Measurements from ENCODE around the gene MRTFA. TPM values are rescaled to one million over a fixed set of nuclear protein-coding genes. Genes with fewer than 3 reads are reported as not detected.
A peak's percentile ranks its signal among the peaks of the same experiment; 100 is the strongest.

The MRTFA gene
- total RNA-seq, 1 donor, result 44.9 TPM

- no peak overlapping the region for H3K4me3 ChIP-seq (ENCODE audit: low read depth, low read length)
- no peak for TF ChIP-seq CTCF (IDR thresholded peaks at IDR 0.05; ENCODE audit: insufficient read depth, low read depth, low read length)
- no peak for DNase-seq (ENCODE audit: low read depth)
Measured at GRCh38 chr22:40518840-40519239, 117.7 kb downstream of the MRTFA start.

GRCh38 chr22:40517631-40518030, 118.9 kb downstream of the MRTFA start:
- no peak for TF ChIP-seq CTCF (IDR thresholded peaks at IDR 0.05; ENCODE audit: insufficient read depth, low read depth, low read length)
- DNase-seq (ENCODE audit: low read depth), result no peak

GRCh38 chr22:40516416-40516815, 120.1 kb downstream of the MRTFA start:
- DNase-seq (ENCODE audit: low read depth), result no peak
- H3K4me3 ChIP-seq (ENCODE audit: low read depth, low read length), result no peak overlapping the region
- TF ChIP-seq CTCF (IDR thresholded peaks at IDR 0.05; ENCODE audit: insufficient read depth, low read depth, low read length), result no peak

More at GRCh38 chr22:40517631-40518030, 118.9 kb downstream of the MRTFA start:
- no peak overlapping the region for H3K4me3 ChIP-seq (ENCODE audit: low read depth, low read length)

- TF ChIP-seq CTCF (IDR thresholded peaks at IDR 0.05; ENCODE audit: insufficient read depth, low read depth, low read length), result no peak
- H3K4me3 ChIP-seq (ENCODE audit: low read depth, low read length), result no peak overlapping the region
- peak; percentile 100 for DNase-seq (ENCODE audit: low read depth)
Measured at GRCh38 chr22:40512426-40513136, 123.9 kb downstream of the MRTFA start.

GRCh38 chr22:40511604-40512003, 124.9 kb downstream of the MRTFA start:
- H3K4me3 ChIP-seq (ENCODE audit: low read depth, low read length), result no peak overlapping the region
- no peak for TF ChIP-seq CTCF (IDR thresholded peaks at IDR 0.05; ENCODE audit: insufficient read depth, low read depth, low read length)
- no peak for DNase-seq (ENCODE audit: low read depth)

- TF ChIP-seq CTCF (IDR thresholded peaks at IDR 0.05; ENCODE audit: insufficient read depth, low read depth, low read length), result no peak
- no peak for DNase-seq (ENCODE audit: low read depth)
- no peak overlapping the region for H3K4me3 ChIP-seq (ENCODE audit: low read depth, low read length)
Measured at GRCh38 chr22:40510631-40511364, 125.7 kb downstream of the MRTFA start.

Data from fibroblast of villous mesenchyme (primary cell).